Subcutaneous abdominal adipose tissue (tissue), 5 donors: ENCODE results near the gene PRELID1.
A peak's percentile ranks its signal among the peaks of the same experiment; 100 is the strongest.

Source experiments
- H3K27ac ChIP-seq: one replicate; pipeline ENCODE4 v1.7.0; 2013; ENCODE audit warnings: low read depth, mild to moderate bottlenecking, inconsistent platforms, low read length, moderate library complexity
- H3K27me3 ChIP-seq, 5 donors: one replicate each; pipeline ENCODE4 v1.7.0; 2013; ENCODE audit warnings: low read length in 5 of 5, inconsistent platforms in 1 of 5; ENCODE audit not compliant: control insufficient read depth in 5 of 5, insufficient read depth in 4 of 5
- H3K36me3 ChIP-seq, 5 donors: one replicate each; pipeline ENCODE4 v1.7.0; 2013; ENCODE audit warnings: low read length in 5 of 5; ENCODE audit not compliant: control insufficient read depth in 5 of 5, insufficient read depth in 5 of 5
- H3K4me1 ChIP-seq, 5 donors: one replicate each; pipeline ENCODE4 v1.7.0; 2013; ENCODE audit warnings: low read length in 5 of 5, mild to moderate bottlenecking in 3 of 5, moderate library complexity in 1 of 5; ENCODE audit not compliant: control insufficient read depth in 5 of 5, insufficient read depth in 5 of 5
- H3K4me3 ChIP-seq, 5 donors: one replicate each; pipeline ENCODE4 v1.7.0; 2013; ENCODE audit warnings: low read length in 5 of 5, low read depth in 1 of 5
- H3K9ac ChIP-seq, 5 donors: one replicate each; pipeline ENCODE4 v1.7.0; 2013; ENCODE audit warnings: low read length in 5 of 5, mild to moderate bottlenecking in 4 of 5, moderate library complexity in 3 of 5
- H3K9me3 ChIP-seq, 5 donors: one replicate each; pipeline ENCODE4 v1.7.0; 2013; ENCODE audit warnings: low read length in 5 of 5; ENCODE audit not compliant: control insufficient read depth in 5 of 5
- donor health status: healthy.
- donor health status: healthy.
- donor health status: healthy.
- donor health status: healthy.
- donor health status: healthy.

The PRELID1 gene

DNA sequence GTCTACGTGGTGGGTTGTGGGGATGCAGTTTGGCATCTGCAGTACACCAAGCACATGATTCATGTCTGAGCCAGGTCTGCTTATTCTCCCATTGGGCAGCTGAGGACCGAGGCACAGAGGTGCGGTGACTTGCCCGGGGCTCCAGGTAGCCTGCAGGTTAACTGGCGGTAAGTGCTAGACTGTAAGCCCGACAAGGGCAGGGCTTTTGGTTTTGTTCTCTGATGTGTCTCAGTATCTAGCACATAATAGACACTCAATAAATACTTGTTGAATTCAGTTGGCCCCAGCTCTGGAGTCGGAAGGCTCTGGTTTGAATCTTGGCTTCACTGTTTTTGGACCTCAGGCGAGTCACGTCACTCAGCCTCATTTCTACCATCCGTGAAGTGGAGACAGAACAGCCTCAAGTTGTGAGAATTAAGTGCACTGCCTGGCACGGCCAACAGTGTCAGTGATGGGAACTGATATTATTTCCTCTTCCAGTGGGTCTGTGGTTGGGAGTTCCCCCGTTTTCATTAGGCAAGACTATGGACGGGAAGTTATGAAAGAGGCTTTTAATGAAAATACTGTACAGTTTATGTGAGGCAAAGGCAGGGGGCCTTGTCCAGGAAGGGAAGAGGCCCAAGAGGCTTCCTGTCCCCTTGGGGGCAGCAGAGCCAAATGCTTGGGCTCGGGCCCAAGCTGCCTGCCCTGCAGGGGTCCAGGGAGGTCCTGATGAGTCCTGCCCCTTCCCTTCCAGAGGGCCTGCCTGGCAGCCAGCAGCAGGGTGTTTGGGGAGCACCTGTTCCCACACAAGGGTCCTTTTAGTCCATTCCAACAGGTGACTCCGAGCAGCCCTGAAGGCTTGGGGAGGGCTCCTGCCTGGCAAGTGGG, 3.3 kb downstream of the PRELID1 start:
- Histone ChIP-seq H3K9ac (peak overlapping the region in 1 of 5 donors; percentile 28), H3K4me3 (no peak overlapping the region), H3K4me1 (peaks cover 8 to 82% (median 61%) of the 10 kb centered on the region in 5 donors), H3K27ac (no peak overlapping the region), H3K9me3 (no peaks in the 10 kb centered on the region), H3K36me3 (peaks cover 0 to 23% (median 21%) of the 10 kb centered on the region in 5 donors), H3K27me3 (no peaks in the 10 kb centered on the region)

DNA sequence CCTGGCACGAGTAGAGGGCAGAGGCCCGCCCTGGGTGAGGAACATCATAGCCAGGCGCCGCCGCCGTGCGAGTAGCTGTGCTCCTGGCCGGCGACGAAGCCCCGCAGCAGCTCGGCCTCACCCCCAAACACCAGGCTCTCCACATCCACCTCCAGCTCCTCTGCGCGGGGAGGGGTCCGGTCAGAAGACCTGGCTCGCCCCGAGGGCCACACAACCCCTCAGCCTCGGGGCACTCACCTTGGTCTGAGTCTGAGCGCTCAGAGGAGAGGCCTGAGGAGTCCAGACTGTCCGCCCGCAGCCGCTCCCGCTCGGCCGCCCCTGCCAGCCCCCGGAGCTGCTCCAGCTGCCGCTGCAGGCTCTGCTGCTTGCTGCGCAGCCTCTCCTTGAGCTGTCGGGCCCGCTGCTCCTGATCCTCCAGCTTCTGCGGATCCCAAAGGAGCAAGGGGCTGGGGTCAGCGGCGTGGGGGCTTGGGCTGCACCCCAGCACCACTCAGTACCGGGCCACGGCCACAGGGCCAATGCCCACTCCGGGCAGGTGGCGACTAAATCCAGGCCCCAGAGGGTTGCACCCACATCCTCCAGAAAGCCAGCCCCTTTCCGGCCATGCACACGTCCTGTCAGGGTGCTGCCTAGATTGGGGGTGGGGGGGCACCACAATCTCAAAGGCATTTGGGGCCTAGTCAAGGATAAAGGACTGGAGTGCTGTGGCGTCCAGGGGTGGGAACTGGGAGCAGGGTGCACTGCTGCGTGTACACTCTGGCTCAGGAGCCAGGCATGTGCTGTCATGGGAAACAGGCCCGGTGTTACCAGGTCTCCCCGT, 4.2 kb downstream of the PRELID1 start:
- H3K36me3 ChIP-seq: peaks cover 0 to 23% (median 21%) of the 10 kb centered on the region in 5 donors
- no peak overlapping the region for H3K27ac ChIP-seq
- no peaks in the 10 kb centered on the region for H3K27me3 ChIP-seq
- no peak overlapping the region for H3K4me3 ChIP-seq
- no peaks in the 10 kb centered on the region for H3K9me3 ChIP-seq
- H3K9ac ChIP-seq: peak overlapping the region in 1 of 5 donors; percentile 28
- peaks cover 4 to 82% (median 60%) of the 10 kb centered on the region in 5 donors for H3K4me1 ChIP-seq

DNA sequence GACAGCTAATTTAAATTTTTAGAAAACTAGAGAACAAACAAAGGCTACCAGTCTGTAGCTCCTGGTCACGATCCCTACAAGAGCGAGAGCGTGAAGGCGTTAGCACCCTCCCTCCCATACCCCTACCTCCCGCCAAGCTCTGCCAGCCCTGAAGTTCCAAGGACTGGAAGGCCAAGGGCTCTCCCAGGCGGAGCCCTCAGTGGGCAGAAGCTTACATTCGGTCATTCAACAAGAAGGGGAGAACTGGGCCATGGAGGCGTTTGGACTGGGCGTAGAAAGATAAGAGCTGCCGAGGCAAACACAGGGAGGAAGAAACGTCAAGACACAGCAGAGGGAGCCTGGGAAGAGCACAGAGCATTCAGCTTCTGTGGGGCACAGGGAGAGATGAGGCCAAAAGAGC, 5.1 kb downstream of the PRELID1 start:
- no peaks in the 10 kb centered on the region for H3K27me3 ChIP-seq
- peaks cover 4 to 77% (median 56%) of the 10 kb centered on the region in 5 donors for H3K4me1 ChIP-seq
- no peaks in the 10 kb centered on the region for H3K9me3 ChIP-seq
- H3K4me3 ChIP-seq: no peak overlapping the region
- H3K36me3 ChIP-seq: peaks cover 0 to 23% (median 21%) of the 10 kb centered on the region in 5 donors
- no peak overlapping the region for H3K27ac ChIP-seq
- no peak overlapping the region for H3K9ac ChIP-seq

DNA sequence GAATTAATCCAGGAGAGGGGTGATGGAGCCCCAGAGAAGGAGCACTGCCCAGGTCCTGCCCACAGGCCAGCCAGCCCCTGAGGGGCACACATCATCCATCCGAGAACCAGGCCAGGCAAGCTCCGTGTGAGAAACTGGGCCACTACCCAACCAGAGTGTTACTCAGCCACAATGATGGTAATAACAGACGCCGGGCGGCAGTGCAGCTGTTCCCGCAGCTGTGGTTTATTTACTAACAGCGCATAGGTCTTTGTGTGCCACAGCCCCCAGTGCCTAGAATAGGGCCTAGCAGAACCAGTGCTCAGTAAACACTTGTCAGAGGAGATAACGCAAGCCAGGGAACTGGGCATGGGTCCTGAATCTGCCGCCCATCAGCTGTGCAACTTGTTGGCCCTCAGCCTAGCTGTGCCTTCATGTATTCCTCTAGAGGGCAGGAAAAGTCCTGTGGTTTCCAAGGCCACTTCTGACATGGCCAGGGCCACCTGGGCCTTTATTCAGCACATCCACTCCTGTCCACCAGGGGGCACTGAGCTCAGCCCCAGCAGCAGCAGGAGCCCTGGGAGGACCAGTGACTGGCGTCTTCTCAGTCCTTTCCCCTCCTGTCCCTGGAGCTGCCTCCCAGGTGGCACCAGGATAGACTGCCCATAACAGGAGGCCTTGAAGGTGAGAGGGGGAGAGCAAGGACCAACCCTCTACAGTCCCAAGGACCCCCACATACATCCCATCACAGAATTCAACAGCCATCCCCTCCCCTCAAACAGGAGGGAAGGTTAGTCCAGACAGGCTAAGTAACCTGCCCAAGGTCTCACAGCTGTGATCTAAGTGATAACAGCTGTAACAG, 6.0 kb downstream of the PRELID1 start:
- no peak overlapping the region for H3K4me3 ChIP-seq
- H3K4me1 ChIP-seq: peaks cover 2 to 69% (median 48%) of the 10 kb centered on the region in 5 donors

DNA sequence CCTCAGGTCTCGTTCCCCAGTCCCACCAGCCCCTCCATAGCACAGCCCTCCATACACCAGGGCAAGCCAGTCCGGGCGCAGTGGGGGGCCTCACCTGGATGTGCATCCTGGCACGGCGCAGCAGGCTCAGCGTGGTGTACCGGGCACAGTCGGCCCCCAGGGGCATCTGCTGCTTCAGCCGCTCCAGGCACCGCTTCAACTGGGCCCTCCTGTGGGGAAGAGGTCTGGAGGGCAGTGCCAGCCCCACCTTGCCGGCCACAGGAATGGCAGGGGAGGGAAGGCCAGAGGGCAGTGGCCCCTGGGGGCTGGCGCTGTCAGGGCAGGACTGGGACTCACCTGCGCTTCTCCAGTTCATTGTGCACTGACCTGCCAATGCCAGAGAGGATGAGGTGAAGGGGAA, 6.7 kb downstream of the PRELID1 start:
- no peaks in the 10 kb centered on the region for H3K9me3 ChIP-seq
- H3K27ac ChIP-seq: no peak overlapping the region
- no peak overlapping the region for H3K9ac ChIP-seq
- no peak overlapping the region for H3K4me3 ChIP-seq
- H3K36me3 ChIP-seq: peaks cover 0 to 23% (median 21%) of the 10 kb centered on the region in 5 donors
- H3K27me3 ChIP-seq: no peaks in the 10 kb centered on the region
- peaks cover 2 to 62% (median 43%) of the 10 kb centered on the region in 5 donors for H3K4me1 ChIP-seq

More for the DNA sequence above, 6.0 kb downstream of the PRELID1 start:
- Histone ChIP-seq H3K36me3 (peaks cover 0 to 23% (median 21%) of the 10 kb centered on the region in 5 donors), H3K27me3 (no peaks in the 10 kb centered on the region), H3K9me3 (no peaks in the 10 kb centered on the region), H3K9ac (no peak overlapping the region), H3K27ac (no peak overlapping the region)

DNA sequence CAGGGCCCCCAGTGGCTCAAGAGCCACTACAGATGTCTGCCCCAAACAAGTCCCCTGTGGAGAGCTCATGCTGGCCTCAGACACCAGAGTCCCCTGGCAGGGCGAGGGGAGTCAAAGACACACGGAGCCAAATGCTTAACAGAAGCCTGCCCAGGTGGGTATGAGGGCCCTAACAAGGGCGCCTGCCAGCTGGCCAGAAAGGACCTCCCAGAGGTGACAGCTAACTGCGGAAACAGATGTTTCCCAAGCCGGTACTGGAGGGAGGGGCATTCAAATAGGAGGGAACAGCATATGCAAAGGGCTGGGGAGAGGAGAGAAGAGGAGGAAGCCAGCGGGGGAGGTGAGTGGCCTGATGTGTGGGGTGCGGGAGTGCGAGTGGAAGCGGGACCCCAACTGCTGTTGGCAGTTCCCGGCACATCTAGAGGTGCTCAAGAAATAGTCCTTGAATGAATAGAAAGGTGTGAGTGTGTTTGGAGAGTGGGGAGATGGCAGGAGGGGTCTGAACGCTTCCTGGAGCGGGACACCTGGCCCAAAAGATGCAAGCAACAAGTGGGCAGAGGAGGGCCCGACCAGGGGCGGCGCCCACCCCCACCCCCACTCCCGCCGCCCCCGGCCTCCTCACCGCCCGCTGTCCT, 7.3 kb downstream of the PRELID1 start:
- no peak overlapping the region for H3K9ac ChIP-seq
- peaks cover 0 to 18% (median 17%) of the 10 kb centered on the region in 5 donors for H3K36me3 ChIP-seq
- H3K27ac ChIP-seq: no peak overlapping the region
- H3K9me3 ChIP-seq: no peaks in the 10 kb centered on the region
- H3K4me3 ChIP-seq: peak overlapping the region in 2 of 5 donors; percentile 59 to 73
- no peaks in the 10 kb centered on the region for H3K27me3 ChIP-seq
- peaks cover 2 to 56% (median 40%) of the 10 kb centered on the region in 5 donors for H3K4me1 ChIP-seq

DNA sequence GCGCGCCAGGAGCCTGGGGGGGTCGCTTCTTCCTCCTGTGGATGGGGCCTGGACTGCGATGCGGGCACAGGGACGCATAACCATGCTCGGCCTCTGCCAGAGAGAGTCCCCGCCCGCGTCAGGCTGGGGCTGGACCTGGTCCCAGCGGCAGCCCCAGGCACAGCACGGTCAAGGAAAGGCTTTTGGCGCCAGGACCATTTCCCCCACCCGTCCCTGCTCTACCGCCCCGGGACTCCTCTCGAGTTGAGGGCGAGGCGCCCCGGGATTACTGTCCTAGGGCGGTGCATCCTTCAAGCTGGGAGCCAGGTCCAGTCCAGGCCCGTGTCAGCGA, 7.8 kb downstream of the PRELID1 start:
- H3K9ac ChIP-seq: no peak overlapping the region
- no peaks in the 10 kb centered on the region for H3K27me3 ChIP-seq
- H3K9me3 ChIP-seq: no peaks in the 10 kb centered on the region
- peaks cover 0 to 13% (median 12%) of the 10 kb centered on the region in 5 donors for H3K36me3 ChIP-seq
- peaks cover 2 to 51% (median 40%) of the 10 kb centered on the region in 5 donors for H3K4me1 ChIP-seq
- H3K27ac ChIP-seq: no peak overlapping the region
- H3K4me3 ChIP-seq: peak overlapping the region in 4 of 5 donors; percentile 27 to 73 (median 63)

DNA sequence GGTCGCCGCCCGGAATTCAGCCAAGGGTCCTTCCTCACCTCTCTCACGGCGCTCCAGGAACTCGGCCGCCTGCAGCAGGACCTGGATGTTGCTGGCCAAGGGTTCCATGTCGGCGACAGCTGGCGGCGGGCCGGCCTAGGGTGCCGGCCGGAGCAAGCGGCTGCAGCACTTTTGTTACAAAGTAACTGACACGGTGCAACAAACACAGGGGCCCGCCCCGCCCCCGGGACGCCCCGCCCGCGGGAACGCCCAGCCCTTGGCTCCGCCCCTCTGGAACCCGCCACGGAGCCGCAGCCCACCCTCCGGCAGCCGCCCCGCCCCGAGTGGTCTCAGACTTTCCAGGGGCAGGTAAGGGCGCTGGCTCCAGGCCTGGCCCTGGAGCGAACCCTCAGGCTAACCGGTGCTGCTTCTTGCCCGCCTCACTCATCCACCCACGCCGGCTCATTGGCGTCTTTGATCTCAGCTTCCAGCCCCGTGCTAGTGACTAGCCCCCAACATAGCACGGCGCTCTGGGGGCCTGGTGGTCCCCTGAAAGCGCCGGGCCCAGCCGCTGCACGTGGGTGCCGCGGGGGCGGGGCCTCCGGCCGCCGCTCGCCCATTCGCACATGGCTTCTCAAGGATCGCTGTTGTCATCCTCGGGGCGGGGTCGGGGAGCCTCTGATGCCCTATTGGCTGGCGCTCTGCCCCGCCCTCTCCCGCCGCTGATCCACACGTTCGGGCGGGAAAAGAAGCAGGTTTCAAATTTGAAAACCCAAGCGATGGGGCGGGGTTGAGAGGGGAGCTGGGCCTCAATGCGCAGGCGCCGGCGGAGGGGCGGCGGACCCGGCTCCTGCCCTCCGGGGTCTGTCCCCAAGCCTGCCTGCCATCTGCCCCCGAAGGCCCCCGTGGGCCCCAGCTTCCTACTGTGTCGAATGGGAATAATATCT, 8.4 kb downstream of the PRELID1 start, which contains the start of gene MXD3:
TSS of gene MXD3 (minus strand) at position 176 of the 926 bp plus-strand sequence. CDS start at position 108, 68 bp downstream.
- Histone ChIP-seq H3K9me3 (no peaks in the 10 kb centered on the region), H3K27ac (no peak within 1 kb of the TSS), H3K36me3 (peaks cover 0 to 7% (median 6%) of the 10 kb centered on the region in 5 donors), H3K27me3 (no peaks in the 10 kb centered on the region), H3K9ac (peak within 1 kb of the TSS in 1 of 5 donors; percentile 52), H3K4me3 (peak within 1 kb of the TSS in 4 of 5 donors; percentile 50 to 73 (median 63)), H3K4me1 (peaks cover under 1 to 47% (median 37%) of the 10 kb centered on the region in 5 donors)
